GM20431 (cell line): Measurements from ENCODE around the gene PREX1.

Experiments
- in situ Hi-C: fragments of 300-500 bp; cut with MseI, MboI; formaldehyde crosslinking; loops from one replicate; pipeline ENCODE4 v1.15.0; 2020; ENCODE audit warnings: low sequenced_read_pairs; ENCODE audit not compliant: unreplicated experiment

The PREX1 gene

GRCh38 chr20:48725555-48725991 lies 102.2 kb downstream of the PREX1 start:
- in situ Hi-C loops, result no loop called here

DNA sequence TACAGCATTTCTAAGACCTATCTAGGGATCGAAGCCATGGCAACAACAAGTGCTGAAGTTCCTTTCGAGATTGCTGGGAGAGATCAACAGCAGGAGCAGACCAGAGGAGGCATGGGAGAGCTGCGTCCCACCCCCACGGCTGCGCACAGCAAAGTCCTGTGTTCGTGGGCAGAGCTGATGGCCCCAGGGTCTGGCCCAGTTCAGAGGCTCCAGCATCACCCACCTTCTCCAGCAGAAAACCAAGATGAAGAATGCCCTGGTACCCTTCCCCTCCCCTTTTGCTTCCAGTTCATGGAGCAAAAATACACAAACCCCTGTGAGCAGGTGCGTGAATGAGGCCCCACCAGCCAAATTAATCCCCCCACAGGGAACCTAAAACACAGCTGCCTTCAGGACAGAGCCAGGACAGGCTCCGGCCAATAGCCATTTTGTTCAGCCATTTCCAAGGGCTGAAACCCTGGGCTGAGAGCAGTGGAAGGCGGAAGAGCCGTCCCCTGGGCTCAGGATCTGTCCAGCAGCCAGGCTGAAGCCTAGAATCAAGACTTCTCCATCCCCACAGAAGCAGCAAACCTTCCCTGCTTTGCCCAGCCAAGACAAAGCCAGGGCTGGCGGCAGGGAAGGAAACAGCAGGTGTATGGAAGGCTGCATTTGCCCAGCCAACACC lies 102.8 kb downstream of the PREX1 start:
- in situ Hi-C loops, result no loop called here

GRCh38 chr20:48724382-48724781 lies 103.4 kb downstream of the PREX1 start:
- in situ Hi-C loops, result no loop called here

DNA sequence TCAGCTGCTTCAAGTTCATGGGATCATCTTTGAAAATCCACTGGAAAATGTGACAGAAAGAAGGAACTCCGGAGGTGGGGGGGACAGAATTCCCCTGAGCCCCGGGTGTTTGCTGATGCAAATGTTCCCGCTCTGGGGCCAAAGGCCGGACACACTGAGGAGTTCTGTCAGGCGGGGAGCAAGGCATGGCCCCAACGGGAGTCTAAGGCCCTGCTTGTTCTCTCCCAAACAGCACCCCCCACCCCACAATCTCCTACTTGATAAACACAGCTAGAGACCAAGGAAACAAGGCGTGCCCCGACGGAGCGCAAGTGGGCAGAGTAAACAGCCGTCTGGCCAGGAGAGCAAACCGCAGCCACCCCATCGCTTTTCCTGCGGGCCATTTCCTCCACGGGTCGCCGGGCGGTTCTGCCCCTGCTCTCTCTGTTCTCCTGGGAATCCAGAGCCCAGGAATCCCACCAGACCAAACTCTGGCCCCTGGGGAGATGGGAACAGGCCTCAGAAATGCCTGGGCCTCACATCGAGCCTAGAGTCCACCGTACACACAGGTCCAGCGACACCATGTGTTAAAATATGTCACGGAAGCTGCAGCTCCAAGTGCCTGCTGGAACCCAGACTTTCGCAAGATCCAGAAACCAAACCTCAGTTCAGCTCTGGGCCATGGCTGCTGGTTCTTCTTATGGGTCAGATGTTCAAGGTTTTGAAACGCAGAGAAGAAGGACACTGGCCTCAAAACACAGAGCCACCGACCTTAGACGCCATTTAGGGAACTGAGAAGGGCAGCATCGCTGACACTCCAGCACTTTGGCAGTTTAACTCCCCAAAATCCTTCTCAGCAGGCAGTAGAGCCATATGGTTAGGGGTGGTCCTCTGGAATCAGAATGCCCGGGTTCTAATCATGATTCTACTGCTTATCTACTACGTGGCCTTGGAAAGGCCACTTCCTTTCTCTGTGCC lies 104.2 kb downstream of the PREX1 start:
- in situ Hi-C loops, result no loop called here

GRCh38 chr20:48722737-48723191 lies 105.0 kb downstream of the PREX1 start:
- in situ Hi-C loops, result no loop called here

GRCh38 chr20:48722002-48722731 lies 105.6 kb downstream of the PREX1 start:
- in situ Hi-C loops, result no loop called here

GRCh38 chr20:48721324-48722001 lies 106.3 kb downstream of the PREX1 start:
- in situ Hi-C loops, result no loop called here

GRCh38 chr20:48720256-48720985 lies 107.4 kb downstream of the PREX1 start:
- in situ Hi-C loops, result no loop called here

DNA sequence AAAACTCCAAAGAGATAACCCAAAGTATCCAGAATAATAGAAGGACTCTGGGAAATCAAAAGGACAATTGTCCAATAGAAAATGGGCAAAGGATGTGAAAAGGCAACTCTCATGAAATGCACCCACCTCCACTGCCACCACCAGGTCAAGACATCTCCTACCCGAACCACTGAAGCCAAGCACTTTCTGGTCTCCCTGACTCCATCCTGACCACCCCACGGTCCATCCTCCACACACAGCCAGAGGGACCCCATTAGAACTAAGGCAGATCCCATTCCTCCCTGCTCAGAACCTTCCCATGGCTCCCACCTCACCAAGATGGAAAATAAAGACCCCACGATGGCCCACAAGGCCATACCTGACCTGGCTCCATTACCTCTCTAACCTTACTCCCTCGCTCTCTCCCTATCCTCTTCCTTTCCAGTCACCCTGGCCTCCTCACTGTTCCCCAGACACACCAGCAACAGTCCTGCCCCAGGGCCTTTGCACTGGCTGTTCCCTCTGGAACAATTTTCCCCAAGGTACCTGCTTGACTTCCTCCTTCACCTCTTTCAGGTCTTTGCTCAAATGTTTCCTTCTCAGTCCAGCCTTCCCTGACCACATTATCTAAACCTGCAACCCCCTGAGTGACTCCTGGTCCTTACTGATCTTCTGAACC lies 108.1 kb downstream of the PREX1 start:
- in situ Hi-C loops, result no loop called here

DNA sequence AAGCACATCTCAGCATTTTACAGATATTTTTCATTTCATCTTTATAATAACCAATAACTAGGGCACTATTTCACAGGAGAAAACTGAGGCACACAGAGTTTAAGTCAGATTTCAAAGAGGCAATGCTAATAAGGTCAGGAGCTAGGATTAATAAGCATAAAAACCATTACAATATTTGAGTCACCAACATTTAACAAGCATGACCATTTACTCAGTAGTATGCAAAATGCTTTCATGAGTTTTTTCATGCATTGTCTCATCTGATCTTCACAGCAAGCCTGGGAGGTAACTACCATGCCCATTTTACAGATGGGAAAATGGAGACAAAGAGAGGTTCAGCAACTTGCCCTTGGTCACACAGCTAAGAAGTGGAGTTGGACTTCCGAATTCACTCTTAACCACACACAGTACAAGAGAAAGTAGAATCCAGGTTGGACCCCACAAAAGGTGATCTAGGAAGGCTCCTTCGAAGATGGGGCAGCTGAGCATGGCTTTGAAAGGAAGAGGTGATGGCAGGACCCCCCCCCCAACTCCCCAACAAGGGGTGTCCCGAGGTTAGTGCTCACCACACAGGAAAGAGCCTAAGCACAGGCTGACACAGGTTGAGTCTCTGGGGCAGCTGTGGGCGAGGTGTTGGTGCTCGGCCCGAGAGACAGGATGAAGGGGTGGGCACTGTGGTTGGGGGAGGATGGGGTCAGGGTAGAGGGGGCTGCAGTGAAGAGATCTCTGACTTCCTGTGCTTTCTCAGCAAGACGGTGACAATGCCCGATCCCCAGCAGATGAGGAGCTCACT lies 108.8 kb downstream of the PREX1 start:
- in situ Hi-C loops, result no loop called here

GRCh38 chr20:48717680-48718223 lies 110.0 kb downstream of the PREX1 start:
- in situ Hi-C loops, result no loop called here

- in situ Hi-C loops, result no loop called here
Measured at GRCh38 chr20:48717095-48717672, 110.6 kb downstream of the PREX1 start.

DNA sequence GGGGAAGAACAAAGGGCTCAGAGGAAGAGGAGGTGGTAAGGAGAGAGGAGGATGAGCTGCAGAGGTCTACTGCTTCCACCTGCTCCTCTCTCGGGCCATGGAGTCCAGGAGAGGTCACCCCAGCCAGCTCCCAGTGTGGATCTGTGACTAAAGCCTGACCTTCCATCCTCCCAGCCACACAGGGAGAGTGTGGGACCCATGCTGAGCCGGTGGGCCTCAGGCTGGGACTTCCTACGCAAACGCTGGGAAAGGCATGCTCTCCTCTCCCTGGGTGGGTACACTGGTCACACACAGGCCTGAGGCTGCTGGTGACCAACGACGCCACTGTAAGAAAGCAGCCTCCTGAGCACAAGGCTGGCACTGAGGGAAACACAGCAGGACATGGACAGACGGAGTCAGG lies 111.3 kb downstream of the PREX1 start:
- in situ Hi-C loops, result no loop called here

DNA sequence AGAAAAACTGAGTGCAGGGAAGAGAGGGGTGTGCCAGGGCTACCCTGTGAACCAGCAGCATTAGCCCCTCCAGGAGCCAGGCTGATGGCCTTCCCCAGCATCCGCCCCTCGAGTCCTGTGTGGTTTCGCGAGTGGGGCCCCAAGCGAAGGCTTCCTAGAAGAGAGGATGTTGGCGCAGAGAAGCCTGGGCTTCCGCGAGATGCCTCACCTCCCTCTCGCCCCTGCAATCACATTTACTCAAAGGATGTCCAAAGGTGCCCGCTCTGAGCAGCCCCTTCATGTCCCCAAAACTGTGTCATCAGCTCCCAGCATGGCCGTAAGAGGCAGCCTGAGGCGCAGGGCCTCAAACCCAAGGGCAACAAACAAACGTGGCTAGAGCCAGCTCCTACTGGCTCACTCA lies 111.7 kb downstream of the PREX1 start:
- in situ Hi-C loops, result no loop called here

DNA sequence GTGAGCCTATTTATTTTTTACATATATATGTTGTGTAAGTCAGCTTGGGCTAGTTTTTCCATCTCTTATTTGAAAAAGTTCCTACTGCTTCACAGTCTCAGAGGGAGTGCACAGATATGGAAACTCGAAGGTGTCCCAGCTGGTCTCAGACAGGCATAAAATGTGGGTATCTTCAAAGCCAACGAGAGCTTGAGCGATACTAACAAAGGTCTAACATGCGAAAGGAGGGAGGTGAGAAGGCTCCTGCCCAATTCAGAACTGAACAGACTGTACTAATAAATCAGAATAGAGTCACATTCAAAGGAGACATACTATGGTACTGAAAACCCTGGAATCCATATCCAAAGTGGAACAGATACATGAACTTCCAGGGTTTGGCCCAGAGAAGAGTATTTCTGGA lies 113.0 kb downstream of the PREX1 start:
- in situ Hi-C loops, result no loop called here

- in situ Hi-C loops, result no loop called here
Measured at GRCh38 chr20:48711696-48712464, 115.9 kb downstream of the PREX1 start.

- in situ Hi-C loops, result no loop called here
Measured at GRCh38 chr20:48711044-48711428, 116.8 kb downstream of the PREX1 start.
